Posterior cingulate gyrus (tissue), 11 donors: ENCODE results near the gene ARX.
A peak's percentile ranks its signal among the peaks of the same experiment; 100 is the strongest.

Experiments
- DNase-seq, 10 donors: peaks; one replicate each; pipeline versions ENCODE4 v3.0.0 to v3.0.0-alpha.2; 2020 to 2021; ENCODE audit warnings: mixed read lengths in 3 of 10
- intact Hi-C: fragments of 100-400 bp; cut with DNase I; formaldehyde crosslinking; loops from one replicate; pipeline ENCODE4 v1.15.1; 2023

The ARX gene

DNA sequence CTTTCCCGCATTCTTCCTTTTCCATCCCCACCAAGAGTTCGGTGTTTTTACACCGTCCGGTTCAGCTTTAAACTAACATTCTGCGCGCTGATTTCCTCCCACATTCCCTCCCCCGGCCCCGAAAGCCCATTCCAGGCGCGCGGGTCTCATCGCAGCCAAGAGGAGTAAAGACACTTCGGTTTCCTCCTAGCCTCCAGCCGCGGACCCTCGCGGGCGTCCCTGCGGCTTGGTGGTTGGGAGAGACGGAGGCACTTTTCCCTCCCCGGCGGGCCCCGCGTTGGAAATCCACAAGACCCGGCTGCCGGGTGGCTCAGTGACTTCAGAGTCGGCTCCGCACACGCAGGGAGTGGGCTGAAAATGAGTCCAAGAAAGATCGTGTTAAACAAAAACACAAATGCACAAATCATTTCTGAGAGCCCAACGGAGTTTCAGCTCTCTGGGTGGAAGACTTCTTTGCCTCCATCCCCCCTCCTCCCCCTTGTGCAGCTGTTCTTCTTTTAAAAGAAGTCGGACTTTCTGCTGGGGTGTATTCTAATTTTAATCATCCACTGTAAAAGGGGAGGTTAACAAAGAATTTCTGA lies 2.0 kb upstream of the ARX start:
- peak in 3 of 10 donors; percentile 79 to 89 (median 80) for DNase-seq
- intact Hi-C loops = no loop called here

DNA sequence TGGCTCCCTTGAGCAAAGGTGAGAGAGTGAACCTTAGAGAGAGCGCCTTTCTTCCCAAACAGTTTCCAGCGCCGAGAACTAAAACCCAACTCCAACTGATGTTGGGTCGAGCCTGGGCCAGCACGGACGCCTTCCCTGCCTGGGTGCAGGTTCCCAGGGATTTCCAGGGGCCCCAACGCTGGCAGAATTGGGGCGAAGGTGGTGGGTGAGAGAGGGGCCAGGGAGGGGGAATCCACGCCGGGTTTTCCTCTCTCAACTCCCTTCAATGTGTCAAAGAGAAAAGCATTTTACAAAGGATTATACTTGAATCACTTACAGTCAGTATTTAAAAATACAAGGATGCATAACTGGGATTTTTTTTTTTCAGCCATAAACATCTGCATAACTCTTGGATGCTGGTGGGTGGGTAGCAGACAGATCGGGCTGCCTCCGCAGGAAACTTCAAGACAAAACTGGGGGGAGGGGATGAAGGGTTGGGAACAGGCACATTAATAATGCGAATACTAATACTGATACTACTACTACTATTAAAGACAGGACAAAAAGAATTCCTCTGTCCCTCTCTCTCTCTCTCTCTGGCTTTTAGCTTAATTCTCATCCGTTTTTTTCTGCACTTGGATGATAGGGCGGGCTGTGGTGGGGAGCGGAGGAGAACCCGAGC lies 1.3 kb upstream of the ARX start:
- DNase-seq = no peak
- intact Hi-C loops = no loop called here

GRCh38 chrX:25016361-25016671 lies 551 bp upstream of the ARX start:
- DNase-seq = peak in 1 of 10 donors; percentile 38
- intact Hi-C loops = no loop called here

DNA sequence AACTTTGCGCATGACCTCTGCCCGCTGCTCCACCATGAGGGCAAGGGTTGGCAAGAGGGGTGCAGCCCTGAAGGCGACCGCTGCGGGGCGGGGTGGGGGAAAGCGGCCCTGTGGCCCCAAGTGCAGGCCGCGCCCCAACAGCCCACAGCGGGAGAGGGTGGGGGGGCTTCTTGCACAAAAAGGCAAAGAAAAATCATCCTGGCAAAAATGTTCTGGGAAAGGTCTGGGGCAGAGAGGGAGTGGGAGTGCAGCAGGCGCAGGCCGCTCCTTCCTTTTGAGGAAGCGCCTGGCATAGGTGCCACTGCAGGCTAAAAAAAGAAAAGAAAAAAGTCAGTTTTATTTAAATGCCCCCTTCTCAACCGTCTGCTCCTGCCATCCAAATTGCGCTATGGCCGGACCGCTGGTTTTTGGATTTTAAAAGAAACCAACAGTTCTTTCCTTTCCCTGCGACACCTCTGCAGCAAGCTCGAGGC lies 1.4 kb downstream of the ARX start:
- intact Hi-C loops = no loop called here
- DNase-seq = no peak

DNA sequence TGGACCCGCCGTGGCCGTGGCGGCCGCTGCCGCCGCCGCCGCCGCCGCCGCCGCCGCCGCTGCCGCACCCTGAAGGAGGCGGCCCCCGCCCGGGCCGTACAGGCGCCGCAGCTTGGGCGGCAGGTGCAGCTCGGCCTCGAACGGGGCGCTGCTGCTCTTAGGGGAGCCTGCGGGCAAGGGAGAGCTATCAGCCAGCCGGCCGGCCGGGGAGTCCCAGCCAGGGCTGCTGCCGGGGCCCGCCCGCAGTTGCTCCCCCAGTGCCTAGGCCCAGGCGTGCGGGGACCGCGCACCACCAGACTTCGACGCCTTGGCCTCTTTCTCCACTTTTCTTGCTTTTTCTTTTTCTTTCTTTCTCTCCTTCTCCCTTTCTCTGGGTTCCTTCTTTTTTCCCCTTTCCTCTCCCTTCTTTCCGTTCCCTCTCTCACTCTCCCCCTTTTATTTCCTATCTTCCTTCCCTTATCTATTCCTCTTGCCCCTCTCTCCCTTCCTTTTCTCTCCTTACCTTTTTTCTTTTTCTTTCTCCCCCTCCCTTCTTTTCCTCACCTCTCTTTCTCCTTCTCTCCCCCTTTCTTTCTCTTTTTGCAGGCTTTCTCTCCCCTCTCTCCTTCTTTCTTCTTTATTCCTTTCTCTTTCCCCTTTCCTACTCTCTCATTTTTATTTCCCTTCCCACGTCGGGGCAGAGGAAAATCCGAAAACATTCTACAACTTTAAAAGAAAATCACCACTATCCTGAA lies 2.0 kb downstream of the ARX start:
- DNase-seq = peak in 1 of 10 donors; percentile 37
- intact Hi-C loops = no loop called here

DNA sequence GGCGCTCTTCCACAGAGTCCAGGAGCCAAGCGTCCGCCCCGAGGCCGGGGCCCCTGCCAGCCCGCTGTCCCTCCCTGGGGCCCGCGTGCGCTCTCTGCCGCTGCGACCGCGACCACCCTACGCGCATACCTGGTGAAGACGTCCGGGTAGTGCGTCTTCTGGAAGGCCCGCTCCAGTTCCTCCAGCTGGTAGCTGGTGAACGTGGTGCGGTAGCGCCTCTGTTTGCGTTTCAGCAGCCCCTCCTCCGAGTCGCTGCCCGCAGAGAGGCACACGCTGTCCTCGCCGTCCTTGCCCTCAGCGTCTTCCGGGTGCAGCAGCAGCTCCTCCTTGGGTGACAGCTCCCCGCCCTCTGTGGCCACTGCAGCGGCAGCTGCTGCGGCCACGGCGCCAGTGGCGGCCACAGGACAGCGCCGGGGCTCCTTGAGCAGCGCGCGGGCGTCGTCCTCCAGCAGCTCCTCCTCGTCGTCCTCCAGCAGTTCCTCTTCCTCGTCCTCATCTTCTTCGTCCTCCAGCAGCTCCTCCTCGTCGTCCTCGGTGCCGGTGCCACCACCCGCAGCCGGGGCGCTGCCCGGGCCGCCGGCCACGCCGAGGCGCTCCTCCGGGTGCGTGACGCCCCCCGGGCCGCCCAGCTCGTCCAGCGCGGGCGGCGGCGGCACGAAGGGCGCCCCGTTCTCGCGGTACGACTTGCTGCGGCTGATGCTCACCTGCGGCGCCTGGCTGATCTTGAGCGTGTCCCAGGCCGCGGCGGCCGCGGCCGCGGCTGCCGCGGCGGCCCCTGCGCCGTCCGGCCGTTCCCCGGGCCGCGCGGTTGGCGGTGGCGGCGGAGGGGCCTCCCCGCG lies 2.8 kb downstream of the ARX start:
- peak in 1 of 10 donors; percentile 39 for DNase-seq

GRCh38 chrX:25012433-25012735 lies 3.4 kb downstream of the ARX start:
- intact Hi-C loops = no loop called here
- DNase-seq = peak in 1 of 10 donors; percentile 67

More for the DNA sequence above, 2.8 kb downstream of the ARX start:
- intact Hi-C loops = no loop called here

GRCh38 chrX:25011589-25012432 lies 4.0 kb downstream of the ARX start:
- intact Hi-C loops = no loop called here
- DNase-seq = peak in 1 of 10 donors; percentile 58

GRCh38 chrX:25010784-25011588 lies 4.8 kb downstream of the ARX start:
- intact Hi-C loops = no loop called here
- DNase-seq = peak in 1 of 10 donors; percentile 55

- intact Hi-C loops = no loop called here
- no peak for DNase-seq
Measured at GRCh38 chrX:25009407-25009806, 6.4 kb downstream of the ARX start.

DNA sequence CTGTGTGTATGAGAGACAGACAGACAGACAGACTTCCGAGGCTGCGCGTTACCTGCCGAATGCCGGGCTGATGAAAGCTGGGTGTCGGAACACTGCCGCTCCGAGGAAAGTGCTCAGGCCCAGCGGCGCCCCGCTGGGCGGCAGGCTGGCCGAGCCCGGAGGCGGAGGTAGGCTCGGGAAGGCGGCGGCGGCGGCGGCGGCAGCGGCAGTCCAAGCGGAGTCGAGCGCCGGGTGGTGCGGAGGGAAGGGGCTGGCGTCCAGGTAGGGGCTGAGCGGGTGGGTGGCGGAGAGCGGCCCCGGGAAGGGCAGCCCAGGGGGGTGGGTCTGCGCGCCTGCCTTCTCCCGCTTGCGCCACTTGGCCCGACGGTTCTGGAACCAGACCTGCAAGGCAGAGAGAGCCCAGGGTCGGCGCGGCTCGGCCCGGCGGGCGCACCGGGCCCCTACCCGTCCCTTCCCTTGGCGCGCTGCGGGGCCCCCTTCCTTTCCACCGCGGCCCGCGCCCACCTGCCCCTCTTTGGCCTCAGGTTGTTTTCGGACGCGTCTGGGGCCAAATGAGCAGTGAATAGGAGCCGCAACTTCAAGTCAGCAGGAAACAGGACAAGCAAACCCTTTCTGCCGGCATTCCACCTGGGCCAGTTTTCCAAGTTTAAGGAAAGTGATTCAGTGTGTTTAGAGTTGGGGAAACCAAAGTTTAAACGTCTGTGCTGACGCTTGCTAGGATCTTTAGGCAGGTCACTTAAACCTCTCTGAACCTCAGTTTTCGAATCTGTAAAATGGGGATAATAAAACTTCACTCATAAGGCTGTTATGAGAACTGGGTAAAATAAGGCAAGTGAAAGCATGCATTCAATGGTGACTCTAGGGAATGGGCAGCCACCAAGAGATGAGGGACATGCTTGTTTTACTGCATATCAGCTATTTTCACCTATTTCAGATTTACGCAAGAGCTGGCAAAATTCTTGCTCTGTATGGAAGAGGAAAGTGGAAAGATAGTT lies 8.4 kb downstream of the ARX start:
- DNase-seq = peak in 1 of 10 donors; percentile 68

DNA sequence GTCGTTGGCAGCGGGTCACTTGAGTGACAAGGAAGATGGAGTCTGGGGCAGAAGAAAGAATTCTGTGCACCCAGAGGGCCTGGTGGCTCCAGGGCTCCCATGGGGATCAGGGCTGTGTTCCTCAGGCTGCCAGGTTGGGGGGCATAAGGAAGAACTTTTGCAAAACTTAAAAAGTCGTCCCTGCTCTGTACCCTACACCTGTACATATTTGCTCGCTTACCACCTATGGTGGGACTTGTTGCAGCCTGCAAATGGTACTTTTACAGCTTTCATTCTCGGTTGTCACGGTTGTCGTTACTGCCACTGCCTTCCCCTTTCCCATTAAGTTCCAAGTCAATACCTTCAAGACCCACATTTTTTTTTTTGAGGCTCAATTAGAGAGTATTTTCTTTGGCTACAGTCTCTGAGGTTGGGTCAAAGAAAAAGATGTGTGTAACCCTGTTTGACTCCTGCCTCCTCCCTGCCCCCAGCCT lies 9.1 kb downstream of the ARX start:
- DNase-seq = no peak
- intact Hi-C loops = no loop called here

More for the DNA sequence above, 8.4 kb downstream of the ARX start:
- intact Hi-C loops = no loop called here

DNA sequence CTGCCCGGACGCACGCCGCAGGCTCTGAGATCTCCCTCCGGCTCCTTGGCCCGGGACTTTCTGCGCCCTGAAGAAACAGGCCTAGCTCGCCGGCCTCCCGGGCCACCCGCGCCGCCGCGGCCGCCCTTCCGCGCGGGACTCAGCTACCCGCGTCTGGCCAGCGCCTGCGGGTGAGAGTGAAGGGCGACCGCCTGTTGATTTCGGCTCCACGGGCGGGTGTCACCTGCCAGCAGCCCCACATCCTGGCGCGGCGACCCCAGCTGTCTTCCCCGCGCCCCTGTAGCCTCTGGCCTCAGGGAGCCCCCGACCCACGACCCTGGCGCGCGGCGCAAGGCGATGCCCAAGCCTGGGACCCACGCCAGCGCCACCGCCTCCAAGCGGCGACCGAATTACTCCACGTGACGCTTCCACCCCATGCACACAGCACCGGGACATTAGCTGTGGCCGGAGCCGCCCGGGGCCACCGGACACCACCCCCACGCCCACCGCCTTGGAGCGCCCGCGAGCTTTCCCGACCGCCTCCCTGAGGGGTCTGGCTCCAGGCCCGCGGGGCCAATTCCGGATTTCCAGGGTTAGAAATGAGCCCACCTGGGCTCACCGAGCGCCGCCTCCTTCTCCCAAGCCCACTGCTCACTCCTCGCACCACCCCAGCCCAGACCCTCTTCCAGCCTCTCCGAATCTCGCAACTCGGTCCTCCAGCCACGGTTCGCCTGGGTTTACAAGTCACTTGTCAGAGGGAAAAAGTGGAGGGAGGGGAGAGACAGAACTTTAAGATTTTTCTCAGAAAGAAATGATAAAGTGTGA lies 10.2 kb downstream of the ARX start:
- DNase-seq = peak in 3 of 10 donors; percentile 29 to 87 (median 70)
- intact Hi-C loops = no loop called here

DNA sequence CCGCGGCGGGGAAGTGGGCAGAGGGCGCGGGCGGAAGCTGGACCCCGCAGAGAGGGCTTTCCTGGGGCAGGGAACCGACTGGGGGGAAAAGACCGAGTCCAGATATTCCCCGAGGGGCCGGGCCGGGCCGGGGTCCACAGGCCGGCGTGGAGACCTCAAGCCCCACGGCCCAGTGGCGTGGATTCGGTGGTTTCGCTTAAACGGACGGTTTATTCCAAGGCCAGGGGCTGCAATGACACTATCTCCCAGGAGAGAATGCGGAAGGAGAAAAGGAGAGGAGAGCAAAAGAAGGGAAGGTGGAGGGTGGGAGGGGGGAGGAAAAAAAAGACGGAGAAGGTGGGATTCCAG lies 10.8 kb downstream of the ARX start:
- intact Hi-C loops = no loop called here
- no peak for DNase-seq

GRCh38 chrX:25004485-25005032 lies 11.2 kb downstream of the ARX start:
- DNase-seq = no peak
- intact Hi-C loops = no loop called here

DNA sequence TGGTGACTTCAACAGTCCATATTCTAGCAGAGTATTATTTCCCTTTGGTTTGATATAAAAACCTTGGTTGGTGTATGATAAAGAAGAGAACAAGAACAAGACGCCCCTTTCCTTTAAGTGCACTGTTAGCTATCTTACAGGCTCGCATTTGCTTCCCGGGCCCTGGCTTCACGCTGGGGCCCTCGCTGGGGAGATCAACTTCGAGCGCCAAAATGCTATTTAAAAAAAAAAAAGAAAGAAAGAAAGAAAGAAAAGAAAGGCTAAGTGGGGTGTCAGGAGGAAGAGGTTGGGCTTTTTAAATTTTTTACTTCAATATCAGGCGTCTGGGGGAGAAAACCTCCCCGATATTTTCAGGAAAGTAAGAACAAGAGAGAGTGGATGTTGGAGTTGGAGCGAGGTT lies 11.7 kb downstream of the ARX start:
- intact Hi-C loops = no loop called here

More for the DNA sequence above, 11.7 kb downstream of the ARX start:
- DNase-seq = no peak
